HG03066 (cell line): Measurements from ENCODE around the gene GFM2.
"Not testable (repeated sequence)": the region's sequence is repeated elsewhere in the genome, so short reads cannot be mapped to it uniquely, and the experiment has no call there.

Experiments used
- ATAC-seq: cut with Tn5 transposase; IDR thresholded peaks from one replicate; pipeline ENCODE4 v1.9.1; 2021; ENCODE audit warnings: low read depth; ENCODE audit not compliant: unreplicated experiment

The GFM2 gene

DNA sequence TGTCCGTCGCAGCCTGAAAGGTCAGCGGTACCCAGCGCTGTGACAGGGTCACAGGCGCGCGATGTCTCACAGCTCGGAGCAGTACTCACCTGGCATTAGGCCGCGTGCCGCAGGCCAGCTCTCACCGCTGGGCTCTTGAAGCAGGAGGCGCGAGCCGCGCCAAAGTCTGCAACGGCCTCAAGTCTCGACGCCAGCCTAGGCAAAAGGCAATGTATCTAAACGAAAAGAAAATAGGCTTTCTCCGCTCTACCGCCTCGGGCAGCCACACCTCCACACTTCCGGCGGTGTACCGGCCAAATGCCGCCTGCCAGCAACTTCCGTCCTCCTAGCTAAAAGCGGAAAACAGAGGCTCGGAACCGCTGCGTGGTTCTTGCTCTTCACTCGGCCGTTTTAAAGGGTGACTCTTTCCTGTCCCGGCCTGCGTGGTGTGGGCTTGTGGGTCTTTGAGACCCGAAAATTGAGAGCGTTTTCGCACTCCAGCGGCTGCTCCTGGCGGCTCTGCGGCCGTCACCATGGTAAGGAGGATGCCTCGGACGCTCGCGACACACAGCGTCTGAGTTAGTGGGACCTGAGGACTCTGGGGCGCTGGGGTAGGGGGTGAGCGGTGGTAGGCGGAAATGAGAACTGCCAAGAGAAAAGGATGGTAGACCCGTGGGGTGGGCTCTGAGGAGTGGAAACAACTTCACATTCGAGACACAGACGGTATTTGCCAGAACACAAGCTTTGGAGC, at the start of gene GFM2, which contains the start of gene NSA2:
Gene GFM2, minus strand, starts transcription at position 269 of the 730 bp plus-strand sequence. CDS start 3,375 bp downstream, outside the sequence.
Gene NSA2, plus strand, starts transcription at position 401 of the 730 bp plus-strand sequence. Its CDS starts 112 bp downstream, at position 513.
- peak; percentile 86 for ATAC-seq

- no peak for ATAC-seq
Observed at GRCh38 chr5:74810915-74811314, 44.0 kb upstream of the GFM2 start.

- no peak for ATAC-seq
Observed at GRCh38 chr5:74801941-74802340, 35.0 kb upstream of the GFM2 start.

DNA sequence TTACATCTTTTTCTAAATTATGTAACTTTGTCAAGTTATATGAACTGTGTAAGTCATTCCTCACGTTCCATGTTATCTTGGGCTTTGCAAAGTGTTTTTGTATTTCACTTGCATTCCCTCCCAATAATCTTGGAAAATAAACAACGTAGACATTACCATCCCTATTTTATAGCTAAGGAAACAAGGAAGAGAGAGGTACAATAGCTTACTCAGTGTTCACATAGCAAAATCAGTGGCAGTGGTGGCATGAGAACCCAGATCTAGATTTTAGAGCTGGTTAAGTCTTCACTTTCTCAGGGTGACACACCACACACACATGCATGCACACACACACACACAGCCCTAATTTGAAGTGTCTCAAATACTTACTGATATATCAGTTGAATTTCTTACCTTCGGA, 34.3 kb upstream of the GFM2 start:
- no peak for ATAC-seq

GRCh38 chr5:74798977-74799911, 32.3 kb upstream of the GFM2 start:
- no peak for ATAC-seq

DNA sequence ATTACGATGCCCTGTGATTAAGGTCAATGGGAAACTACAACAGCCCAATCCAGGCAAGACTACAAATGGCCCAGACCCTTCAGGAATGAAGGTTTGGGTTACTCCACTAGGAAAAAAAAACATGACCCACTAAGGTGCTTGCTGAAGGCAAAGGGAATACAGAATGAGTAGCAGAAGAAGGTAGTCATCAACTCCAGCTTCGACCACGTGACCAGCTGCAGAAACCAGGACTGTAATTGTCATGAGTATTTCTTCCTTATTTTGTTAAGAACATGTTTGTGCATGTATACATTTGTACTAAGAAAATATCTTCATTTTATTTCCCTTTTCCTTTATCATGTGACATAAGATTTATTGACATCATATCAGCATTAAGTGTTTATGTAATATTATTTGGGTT, 24.8 kb upstream of the GFM2 start:
- not testable (repeated sequence) for ATAC-seq

DNA sequence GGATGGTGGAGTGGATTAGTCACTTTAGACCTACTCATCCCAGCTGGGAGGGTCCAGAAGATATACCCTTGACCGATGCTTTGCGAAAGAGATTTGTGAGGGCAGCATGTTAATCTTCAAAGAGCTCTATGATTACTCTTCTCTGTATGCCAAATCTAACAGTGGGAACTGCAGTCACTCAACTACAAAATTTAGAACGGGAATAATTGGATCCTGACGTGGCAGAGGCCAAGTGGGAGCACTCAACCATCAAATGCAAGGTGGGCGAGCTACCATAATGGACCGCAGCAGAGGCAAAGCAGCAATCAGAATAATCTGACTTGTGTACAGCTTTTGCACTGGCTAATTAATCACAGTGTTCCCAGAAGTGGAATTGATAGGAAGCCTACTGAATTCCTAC, 20.5 kb upstream of the GFM2 start:
- no peak for ATAC-seq

GRCh38 chr5:74786851-74787250, 19.9 kb upstream of the GFM2 start:
- no peak for ATAC-seq

DNA sequence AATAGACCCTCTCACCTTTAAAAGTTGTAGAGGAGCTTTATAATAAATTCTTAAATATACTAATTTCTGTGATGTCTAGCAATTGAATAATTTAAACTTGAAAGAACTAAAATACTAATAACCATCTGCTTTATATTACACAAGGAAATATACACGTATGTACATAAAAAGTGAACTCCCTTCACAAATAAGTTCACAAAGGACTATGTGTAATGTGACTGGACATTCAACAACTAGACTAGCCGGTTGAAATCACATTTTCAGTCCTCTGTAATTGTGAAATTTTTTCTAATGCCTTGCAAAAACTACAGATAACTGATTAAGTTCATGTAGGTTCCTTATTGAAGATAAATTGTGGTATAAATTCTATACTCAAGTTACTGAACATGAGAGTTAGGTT, 11.7 kb upstream of the GFM2 start:
- no peak for ATAC-seq

DNA sequence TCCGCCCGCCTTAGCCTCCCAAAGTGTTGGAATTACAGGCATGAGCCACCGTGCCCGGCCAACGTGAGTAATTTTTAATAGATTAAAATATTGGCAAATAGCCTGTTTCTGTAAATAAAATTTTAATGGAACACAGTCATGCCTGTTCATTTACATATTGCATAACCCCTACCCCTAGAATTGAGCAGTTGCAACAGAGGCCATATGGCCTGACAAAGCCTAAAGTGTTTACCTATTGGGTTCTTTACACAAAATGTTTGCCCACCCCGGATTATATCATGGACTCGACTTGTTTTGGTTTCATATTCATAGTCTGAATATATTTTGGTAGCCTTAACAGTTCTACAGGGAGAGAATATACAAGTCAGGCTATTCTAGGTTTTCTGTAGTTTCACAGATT, 5.4 kb upstream of the GFM2 start:
- no peak for ATAC-seq

- peak; percentile 16 for ATAC-seq
Observed at GRCh38 chr5:74767579-74767913, 629 bp upstream of the GFM2 start.

- ATAC-seq = peak; percentile 43
Observed at GRCh38 chr5:74766418-74766848, 484 bp downstream of the GFM2 start.

- no peak for ATAC-seq
Observed at GRCh38 chr5:74765929-74766328, 988 bp downstream of the GFM2 start.

GRCh38 chr5:74765201-74765600, 1.7 kb downstream of the GFM2 start:
- ATAC-seq = no peak

DNA sequence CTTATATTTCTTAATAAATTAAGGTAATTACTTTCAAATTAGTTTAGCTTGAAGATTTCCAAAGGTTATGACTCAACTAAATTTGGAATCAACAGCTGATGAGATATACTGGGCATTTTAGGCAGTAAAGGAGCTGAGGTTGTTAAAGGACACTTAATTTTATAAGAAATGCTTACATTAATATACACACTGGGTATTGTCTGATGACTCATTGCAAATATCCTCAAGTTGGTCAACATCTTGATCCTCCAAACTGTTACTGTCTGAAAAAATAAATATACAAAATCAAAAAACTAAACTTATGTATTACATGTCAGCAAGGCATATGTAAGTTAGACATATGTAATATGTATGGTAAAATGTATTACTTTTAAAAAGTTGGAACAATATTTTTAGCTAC, 3.4 kb downstream of the GFM2 start:
- no peak for ATAC-seq

- ATAC-seq = no peak
Observed at GRCh38 chr5:74762599-74762998, 4.3 kb downstream of the GFM2 start.

- no peak for ATAC-seq
Observed at GRCh38 chr5:74761241-74761640, 5.7 kb downstream of the GFM2 start.

DNA sequence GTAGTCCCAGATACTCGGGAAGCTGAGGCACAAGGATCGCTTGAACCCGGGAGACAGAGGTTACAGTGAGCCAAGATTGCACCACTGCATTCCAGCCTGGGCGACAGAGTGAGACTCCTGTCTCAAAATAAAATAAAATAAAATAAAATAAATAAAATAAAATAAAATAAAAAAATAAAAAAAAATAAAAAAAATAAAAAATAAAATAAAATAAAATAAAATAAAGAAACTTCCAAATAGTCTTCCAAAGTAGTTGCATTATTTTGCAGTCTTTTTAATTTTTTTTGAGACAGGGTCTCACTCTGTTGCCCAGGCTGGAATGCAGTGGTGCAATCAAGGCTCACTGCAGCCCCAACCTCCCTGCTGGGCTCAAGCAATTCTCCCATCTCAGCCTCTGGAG, 18.2 kb downstream of the GFM2 start:
- ATAC-seq = not testable (repeated sequence)

GRCh38 chr5:74738406-74738805, 28.5 kb downstream of the GFM2 start:
- ATAC-seq = no peak

DNA sequence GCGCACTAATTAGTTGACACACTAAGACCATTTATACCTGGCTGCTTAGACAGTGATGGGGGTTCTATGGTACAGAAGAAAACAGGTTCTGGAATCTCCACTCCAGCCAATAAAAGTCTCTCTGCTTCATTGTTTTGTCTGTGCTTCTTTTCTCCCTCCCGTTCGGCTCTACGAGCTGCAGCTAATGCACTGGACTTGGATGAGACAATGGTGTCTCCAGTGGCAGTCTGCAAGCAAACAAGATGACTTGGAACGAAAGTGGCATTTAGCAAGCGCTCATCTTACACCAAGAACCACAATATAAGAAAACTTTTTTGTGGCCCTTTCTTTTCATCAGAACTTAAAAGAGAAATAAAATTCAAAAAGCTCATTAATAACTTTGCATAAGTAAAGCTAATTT, 30.2 kb downstream of the GFM2 start:
- no peak for ATAC-seq

GRCh38 chr5:74725331-74725730, 41.6 kb downstream of the GFM2 start:
- no peak for ATAC-seq

DNA sequence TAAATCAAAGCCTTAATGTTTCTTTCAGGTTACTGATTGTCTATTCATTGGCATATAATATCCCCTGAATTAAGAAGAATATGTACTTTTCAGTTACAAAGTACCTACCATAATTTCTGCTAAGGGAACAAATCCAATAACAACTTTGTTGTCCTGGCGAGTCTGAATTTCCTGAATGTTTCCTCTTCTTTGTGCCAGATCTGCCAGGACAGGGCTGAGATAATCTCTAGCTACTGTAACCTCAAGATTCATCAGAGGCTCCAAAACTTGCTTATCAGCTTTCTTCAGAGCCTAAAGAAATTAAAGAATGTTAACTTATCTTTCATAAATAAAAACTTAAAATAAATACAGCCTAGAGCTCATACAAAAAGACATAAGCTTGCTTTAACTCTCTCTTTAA, 44.6 kb downstream of the GFM2 start:
- no peak for ATAC-seq
